CD4-positive, alpha-beta T cell (primary cell): ENCODE measurements around the gene FAM171A1. TPM values are rescaled to one million over a fixed set of nuclear protein-coding genes. Genes with fewer than 3 reads are reported as not detected.

Source experiments
- ATAC-seq: fragments of 200-7000 bp; cut with Tn5 transposase; one replicate; pipeline ENCODE4 v1.10.0; 2022; ENCODE audit warnings: mild to moderate bottlenecking; ENCODE audit not compliant: poor library complexity
- CTCF ChIA-PET: fragments of 350-600 bp; sonication (Branson Sonifier 250); formaldehyde crosslinking; loops from one replicate; lab custom pipeline; 2021; ENCODE audit warnings: antibody characterized with exemption, inconsistent platforms; lab: Charles Lee
- POLR2A ChIA-PET: fragments of 350-600 bp; sonication (Branson Sonifier 250); formaldehyde crosslinking; loops from one replicate; lab custom pipeline; 2021; ENCODE audit warnings: antibody characterized with exemption, inconsistent platforms; lab: Charles Lee
- DNase-seq, 14 experiments: peaks; one replicate each; pipeline ENCODE4 v3.0.0-alpha.2; 2013 to 2020; ENCODE audit warnings: mixed read lengths in 2 of 14
- H3K27ac ChIP-seq, 2 donors: one replicate each; pipeline versions ENCODE4 v1.5.1 to v1.7.0; 2013; ENCODE audit warnings: low read length in 2 of 2, low read depth in 1 of 2, mild to moderate bottlenecking in 1 of 2
- H3K27me3 ChIP-seq, 2 experiments: 1 replicate in 1 of 2; 2 replicates in 1 of 2; pipeline versions ENCODE4 v1.6.1 to v1.7.0; 2013; ENCODE audit warnings: low read length in 2 of 2, control low read depth in 1 of 2, mild to moderate bottlenecking in 1 of 2, moderate library complexity in 1 of 2; ENCODE audit not compliant: insufficient read depth in 2 of 2, control insufficient read depth in 1 of 2
- H3K36me3 ChIP-seq: one replicate; pipeline ENCODE4 v1.6.1; 2013; ENCODE audit warnings: low read length, control low read depth; ENCODE audit not compliant: insufficient read depth
- H3K4me1 ChIP-seq: one replicate; pipeline ENCODE4 v1.6.1; 2013; ENCODE audit warnings: low read length, control low read depth; ENCODE audit not compliant: insufficient read depth
- H3K4me3 ChIP-seq: one replicate; pipeline ENCODE4 v1.5.1; 2013; ENCODE audit warnings: mild to moderate bottlenecking, low read length, moderate library complexity
- H3K9me3 ChIP-seq, 2 experiments: 1 replicate in 1 of 2; 2 replicates in 1 of 2; pipeline versions ENCODE4 v1.6.1 to v1.7.0; 2013; ENCODE audit warnings: low read length in 2 of 2, mild to moderate bottlenecking in 2 of 2, control low read depth in 1 of 2, moderate library complexity in 1 of 2; ENCODE audit not compliant: control insufficient read depth in 1 of 2, insufficient read depth in 1 of 2
- H3K27ac Mint-ChIP-seq: one replicate; pipeline ENCODE4 v1.8.0; 2020; ENCODE audit warnings: mixed read lengths
- H3K27me3 Mint-ChIP-seq: one replicate; pipeline ENCODE4 v1.8.0; 2021; ENCODE audit warnings: mixed read lengths
- H3K36me3 Mint-ChIP-seq: one replicate; pipeline ENCODE4 v1.8.0; 2021; ENCODE audit warnings: low read depth, mixed read lengths
- H3K4me1 Mint-ChIP-seq: one replicate; pipeline ENCODE4 v1.8.0; 2021; ENCODE audit warnings: low read depth, mixed read lengths
- H3K4me3 Mint-ChIP-seq: one replicate; pipeline ENCODE4 v1.8.0; 2020; ENCODE audit warnings: mild to moderate bottlenecking, mixed read lengths
- H3K9me3 Mint-ChIP-seq: one replicate; pipeline ENCODE4 v1.8.0; 2020; ENCODE audit warnings: mixed read lengths
- intact Hi-C, 2 experiments: fragments of 100-400 bp; cut with DNase I in 1 of 2; cut with micrococcal nuclease in 1 of 2; formaldehyde crosslinking; loops; one replicate each; pipeline versions ENCODE4 v1.15.1 to v1.9.0; 2023 to 2025; cut with DNase I, micrococcal nuclease
- total RNA-seq, 174 experiments: library from RNA in 2 of 174; stranded (reverse) in 2 of 174; gene quantifications; one replicate each; pipeline ENCODE4 v1.2.3 and lab custom pipeline; 2021 to 2026
- TF ChIP-seq, protein P1 (sequence below): fragments of 200-600 bp; IDR thresholded peaks from one replicate; pipeline ENCODE4 v1.8.0; 2022; ENCODE audit warnings: antibody characterized with exemption, mild to moderate bottlenecking

FAM171A1 gene
- total RNA-seq, 2 experiments from 2014 or later = 1.8 to 2.6 TPM

DNA sequence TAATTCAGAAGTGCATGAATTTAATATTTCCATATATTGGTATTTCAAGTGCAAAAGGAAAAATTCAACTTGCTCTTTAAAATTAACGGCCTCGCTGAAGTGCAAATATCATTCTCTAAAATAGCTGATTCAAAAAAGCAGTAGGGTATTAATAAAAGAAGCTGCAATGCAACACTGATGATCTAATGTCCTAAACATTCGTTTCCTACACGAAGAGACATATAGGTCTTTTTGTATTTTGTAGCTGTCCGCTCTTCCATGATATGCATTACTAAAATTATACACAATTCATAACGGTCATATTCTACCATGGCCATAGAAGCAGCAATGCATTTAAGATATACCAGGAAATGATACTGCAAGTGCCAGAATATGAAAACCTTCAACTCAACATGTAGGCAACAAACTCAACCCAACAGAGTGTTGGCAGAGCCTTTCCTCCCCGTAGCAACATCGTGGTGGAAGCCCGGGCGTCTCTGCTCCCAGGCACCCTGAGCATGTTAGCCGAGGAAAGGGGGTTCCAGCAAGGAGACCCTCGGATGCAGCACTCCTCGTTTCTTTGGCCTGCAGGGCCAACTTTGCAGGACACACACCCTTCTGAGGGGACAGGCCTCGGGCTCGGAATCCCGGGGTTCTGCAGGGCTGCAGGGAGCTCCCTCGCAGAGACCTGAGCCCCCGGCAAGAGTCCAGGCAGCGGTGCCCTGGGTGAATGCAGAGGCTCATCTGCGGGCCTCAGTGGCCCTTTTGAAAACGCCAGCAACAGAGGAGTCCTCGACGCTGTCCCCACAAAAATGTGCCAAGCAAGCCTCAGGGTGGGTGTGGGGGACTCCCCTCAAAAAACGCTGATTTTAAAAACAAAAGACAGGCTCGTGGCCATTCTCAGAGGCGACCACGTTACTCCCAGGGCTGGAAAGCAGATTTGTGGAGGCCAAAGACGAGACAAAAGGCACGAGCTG lies 1.6 kb downstream of the FAM171A1 start:
- Mint-ChIP-seq H3K4me3 (peak overlapping the region; percentile 72), H3K9me3 (no peaks in the 10 kb centered on the region), H3K27me3 (peaks cover 6% of the 10 kb centered on the region), H3K36me3 (no peaks in the 10 kb centered on the region), H3K27ac (no peak overlapping the region), H3K4me1 (peaks cover 9% of the 10 kb centered on the region)
- Histone ChIP-seq H3K9me3 (no peaks in the 10 kb centered on the region), H3K27me3 (peaks cover 6 to 9% of the 10 kb centered on the region in 2 experiments), H3K4me1 (peaks cover 16% of the 10 kb centered on the region), H3K4me3 (peak overlapping the region; percentile 43), H3K36me3 (no peaks in the 10 kb centered on the region), H3K27ac (no peak overlapping the region)
- DNase-seq (peak in 1 of 14 experiments; percentile 27), ATAC-seq (no peak)
- intact Hi-C loops = loop anchor here (2.0 to 10.0 kb wide), 7 partner anchors 157 to 1782 kb away; partner anchors contain the start of genes NMT2 (in 1 of the 2) and PRPF18 (in 1 of the 2)
- POLR2A ChIA-PET = no interaction called here
- TF ChIP-seq, protein P1, sequence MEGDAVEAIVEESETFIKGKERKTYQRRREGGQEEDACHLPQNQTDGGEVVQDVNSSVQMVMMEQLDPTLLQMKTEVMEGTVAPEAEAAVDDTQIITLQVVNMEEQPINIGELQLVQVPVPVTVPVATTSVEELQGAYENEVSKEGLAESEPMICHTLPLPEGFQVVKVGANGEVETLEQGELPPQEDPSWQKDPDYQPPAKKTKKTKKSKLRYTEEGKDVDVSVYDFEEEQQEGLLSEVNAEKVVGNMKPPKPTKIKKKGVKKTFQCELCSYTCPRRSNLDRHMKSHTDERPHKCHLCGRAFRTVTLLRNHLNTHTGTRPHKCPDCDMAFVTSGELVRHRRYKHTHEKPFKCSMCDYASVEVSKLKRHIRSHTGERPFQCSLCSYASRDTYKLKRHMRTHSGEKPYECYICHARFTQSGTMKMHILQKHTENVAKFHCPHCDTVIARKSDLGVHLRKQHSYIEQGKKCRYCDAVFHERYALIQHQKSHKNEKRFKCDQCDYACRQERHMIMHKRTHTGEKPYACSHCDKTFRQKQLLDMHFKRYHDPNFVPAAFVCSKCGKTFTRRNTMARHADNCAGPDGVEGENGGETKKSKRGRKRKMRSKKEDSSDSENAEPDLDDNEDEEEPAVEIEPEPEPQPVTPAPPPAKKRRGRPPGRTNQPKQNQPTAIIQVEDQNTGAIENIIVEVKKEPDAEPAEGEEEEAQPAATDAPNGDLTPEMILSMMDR = no peak
- CTCF ChIA-PET = interaction anchor here (0.6 kb wide), 1 partner anchor 524 kb away, joined by 3 read pairs; no protein-coding TSS in a partner anchor

DNA sequence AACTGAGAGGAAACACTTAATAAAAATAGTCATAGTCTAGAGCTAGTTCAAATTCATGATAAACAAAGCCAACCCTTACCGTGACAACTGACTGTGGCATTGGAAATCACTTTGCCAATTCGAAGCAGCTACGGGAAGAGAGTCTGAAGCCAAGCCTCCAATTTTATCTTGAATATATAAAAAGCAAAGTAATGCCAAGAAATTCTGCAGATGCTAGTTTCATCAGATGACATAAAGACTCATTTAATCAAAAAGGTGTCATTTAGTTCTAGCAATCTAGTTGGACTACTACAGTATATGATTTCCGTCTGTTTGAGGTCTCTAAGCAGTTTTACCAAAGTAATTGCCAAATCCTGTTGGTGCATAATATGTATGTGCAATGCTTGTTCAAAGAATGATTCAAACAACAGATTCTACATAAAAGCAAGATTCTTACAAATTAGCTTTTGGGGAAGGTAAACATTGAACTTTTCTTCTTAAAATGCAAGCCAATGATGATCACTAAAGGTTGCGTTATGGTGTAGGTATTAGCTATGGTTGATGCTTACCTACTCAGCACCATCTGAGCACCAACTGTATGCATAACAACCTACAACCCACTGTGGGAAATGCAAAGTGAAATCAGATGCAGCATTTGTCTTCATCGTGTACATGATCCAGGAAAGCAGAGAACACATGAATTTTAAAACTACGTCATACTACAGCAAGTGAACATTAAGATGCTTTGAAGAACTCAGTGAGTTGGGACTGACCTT lies 2.8 kb downstream of the FAM171A1 start:
- POLR2A ChIA-PET = interaction anchor here (0.6 kb wide), 1 partner anchor 237 kb away, joined by 3 read pairs; no protein-coding TSS in a partner anchor

More for the DNA sequence above, 2.8 kb downstream of the FAM171A1 start:
- Histone ChIP-seq H3K27me3 (peaks cover 6 to 9% of the 10 kb centered on the region in 2 experiments), H3K27ac (no peak overlapping the region), H3K36me3 (no peaks in the 10 kb centered on the region), H3K9me3 (no peaks in the 10 kb centered on the region), H3K4me3 (no peak overlapping the region), H3K4me1 (peaks cover 16% of the 10 kb centered on the region)
- Mint-ChIP-seq H3K36me3 (no peaks in the 10 kb centered on the region), H3K27ac (no peak overlapping the region), H3K27me3 (peaks cover 6% of the 10 kb centered on the region), H3K4me1 (peaks cover 9% of the 10 kb centered on the region), H3K4me3 (peak overlapping the region; percentile 21), H3K9me3 (no peaks in the 10 kb centered on the region)
- TF ChIP-seq, protein P1 = no peak
- no peak for ATAC-seq
- CTCF ChIA-PET = no interaction called here
- DNase-seq = no peak
- intact Hi-C loops = no loop called here
